ENCODE measurements around the gene CEP72.
"Not testable (repeated sequence)": the region's sequence is repeated elsewhere in the genome, so short reads cannot be mapped to it uniquely, and the experiment has no call there.

Gene CEP72

DNA sequence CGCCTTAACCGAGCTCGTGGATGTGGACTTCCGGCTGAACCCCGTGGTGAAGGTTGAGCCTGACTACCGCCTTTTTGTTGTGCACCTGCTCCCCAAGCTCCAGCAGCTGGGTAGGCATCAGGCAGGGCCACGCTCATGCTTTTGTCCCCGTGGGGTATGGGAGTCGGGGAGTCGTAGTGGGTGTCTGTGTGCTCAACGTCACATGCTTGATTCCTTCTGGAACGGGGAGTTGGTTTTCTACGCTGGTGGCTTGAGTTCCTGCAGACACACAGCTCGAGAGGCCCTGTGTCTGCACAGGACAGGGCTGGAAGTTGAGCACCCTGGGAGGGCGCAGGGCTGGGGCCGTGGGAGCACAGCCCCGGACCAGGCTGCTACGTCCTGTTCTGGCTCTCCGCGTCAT, 8.0 kb downstream of the CEP72 start:
- no peak for DNase-seq

DNA sequence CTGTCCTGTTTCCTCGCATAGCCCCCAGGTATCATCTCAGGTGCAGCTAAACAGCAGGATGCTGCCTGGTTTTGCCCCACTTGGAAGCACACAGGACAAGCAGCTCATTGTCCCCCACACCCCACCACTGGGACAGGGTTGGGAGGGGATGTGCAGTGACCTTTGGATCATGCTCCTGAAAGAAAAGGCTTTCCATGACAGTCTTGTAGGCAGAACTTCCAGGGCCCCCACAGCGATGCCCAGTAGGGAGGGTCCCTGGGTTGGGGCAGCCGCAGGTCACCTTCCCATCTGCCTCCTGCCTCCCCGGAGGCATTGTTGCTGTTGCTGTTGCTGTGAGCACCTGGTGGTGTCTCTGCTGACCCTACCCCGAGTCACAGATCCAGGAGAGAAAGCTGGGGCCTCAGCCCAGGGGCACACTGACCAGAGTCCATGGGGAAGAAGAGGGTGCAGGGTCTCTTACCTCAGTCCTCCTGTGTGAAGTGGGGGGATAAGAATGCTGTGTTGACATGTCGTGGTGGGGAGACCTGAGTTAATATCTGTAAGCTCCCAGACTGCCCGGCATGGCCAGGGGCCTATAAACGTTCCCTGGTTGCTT, 8.5 kb downstream of the CEP72 start:
- no peak for DNase-seq

DNA sequence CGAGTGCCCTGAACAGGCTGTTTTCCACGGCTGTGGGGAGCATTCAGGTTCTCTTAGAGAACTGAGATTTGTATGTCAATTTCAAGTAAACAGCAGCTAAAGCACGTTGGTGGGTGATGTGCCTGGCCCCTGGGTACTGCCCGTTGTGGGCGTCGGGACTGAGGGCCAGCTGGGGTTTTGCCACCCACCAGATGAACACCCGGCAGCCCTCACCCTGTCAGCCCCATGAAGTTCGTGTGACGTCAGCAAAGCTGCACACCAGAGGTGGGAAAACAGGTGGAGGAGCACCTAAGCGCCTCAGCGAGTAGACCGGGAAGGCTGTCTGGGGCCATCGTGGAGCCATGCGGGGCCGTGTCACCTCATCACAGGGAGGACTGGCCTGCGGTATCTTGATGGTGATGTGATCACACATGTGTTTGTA, 9.2 kb downstream of the CEP72 start:
- no peak for DNase-seq

DNA sequence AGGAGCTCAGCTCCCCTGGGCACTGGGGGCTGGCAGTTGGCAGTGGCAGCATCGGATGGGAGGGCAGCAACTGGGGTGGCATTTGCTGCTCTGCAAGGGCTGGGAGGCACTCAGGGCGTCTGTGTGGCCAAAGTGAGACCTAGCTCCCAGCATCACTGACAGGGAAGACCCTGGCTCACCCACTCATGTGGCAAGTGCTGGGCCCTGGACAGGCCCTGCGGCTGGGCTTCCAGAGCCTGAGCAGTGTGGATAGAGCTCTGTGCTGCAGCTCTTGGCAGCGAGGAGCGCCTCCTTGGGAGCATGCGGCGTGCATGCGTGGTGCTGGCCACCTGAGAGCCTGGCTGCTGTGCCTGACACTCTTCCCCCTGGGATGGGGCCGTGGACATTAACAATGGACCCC, 10.2 kb downstream of the CEP72 start:
- no peak for DNase-seq

DNA sequence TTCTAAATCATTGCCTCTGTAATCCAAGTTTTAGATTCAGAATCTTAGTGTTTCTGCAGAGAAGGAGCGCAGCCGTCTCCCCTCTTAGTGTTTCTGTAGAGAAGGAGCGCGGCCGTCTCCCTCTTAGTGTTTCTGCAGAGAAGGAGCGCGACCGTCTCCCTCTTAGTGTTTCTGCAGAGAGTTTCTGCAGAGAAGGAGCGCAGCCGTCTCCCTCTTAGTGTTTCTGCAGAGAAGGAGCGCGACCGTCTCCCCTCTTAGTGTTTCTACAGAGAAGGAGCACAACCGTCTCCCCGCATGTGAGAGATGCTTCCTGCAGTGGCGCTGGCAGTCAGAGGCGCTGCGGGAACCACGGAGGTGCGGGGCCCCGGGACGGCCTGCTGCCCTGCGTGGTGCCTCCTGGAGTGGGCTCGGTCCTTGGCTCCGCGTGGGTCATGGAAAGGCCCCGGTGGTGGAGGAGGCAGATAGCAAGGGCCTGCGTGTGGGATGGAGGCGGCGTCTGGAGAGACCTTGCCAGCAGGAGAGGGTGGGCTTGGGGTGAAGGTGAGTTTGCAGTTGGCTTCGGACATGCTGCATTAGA, 10.9 kb downstream of the CEP72 start:
- no peak for DNase-seq

DNA sequence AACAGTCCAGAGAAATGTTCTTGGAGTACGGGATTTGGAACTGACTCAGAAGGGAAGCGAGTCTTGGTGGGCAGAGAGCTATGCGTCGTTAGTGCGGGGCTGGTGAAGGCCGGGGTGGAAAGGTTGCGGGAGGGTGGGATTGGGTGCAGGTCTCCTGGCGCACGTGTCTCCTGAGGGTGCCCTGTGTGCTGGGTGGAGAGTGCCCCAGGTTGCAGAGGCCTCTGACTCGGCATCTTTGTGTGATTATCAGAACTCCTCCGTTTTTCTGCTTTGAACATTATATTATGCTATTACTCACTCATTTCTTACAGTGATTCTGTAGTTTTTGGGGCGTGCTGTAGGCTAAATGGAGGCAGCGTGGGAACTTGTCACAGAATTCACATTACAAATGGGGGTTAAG, 11.4 kb downstream of the CEP72 start:
- no peak for DNase-seq

DNA sequence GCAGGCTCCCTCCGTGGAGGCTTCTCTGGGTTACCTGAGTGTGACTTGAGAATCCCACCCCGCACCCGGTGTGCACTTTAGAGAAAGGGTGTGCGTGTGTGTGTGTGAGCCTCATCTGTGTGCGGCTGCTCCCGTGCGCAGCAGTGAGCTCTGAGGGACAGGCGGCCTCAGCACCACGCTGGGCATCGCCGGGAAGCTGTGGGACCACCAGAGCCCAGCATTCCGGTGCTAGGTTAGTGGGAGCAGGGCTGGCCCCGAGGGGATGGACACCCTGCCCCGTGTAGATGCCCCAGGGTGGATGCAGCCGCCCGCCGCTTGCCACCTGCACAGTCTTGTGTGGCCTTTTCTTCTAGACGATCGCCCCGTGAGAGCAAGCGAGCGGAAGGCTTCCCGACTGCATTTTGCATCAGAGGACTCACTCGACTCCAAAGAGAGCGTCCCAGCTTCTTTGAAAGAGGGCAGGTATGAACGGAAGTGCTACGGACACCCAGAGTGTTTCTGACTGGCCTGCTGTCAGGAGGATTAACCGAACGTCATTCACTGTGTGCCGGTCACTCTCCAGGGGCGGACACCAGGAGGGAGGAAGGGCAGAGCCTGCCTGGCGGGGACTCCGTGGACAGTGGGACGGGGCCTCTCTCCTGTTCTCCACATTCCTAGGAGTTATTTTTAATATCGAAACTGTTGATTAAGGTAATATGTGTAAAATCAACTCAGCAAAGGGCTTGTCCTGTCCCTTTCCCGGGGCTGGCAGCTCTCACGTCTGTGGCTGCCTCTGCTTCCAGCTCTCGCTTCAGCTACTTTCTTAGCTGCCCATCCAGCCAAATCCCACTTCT, 12.2 kb downstream of the CEP72 start:
- no peak for DNase-seq

DNA sequence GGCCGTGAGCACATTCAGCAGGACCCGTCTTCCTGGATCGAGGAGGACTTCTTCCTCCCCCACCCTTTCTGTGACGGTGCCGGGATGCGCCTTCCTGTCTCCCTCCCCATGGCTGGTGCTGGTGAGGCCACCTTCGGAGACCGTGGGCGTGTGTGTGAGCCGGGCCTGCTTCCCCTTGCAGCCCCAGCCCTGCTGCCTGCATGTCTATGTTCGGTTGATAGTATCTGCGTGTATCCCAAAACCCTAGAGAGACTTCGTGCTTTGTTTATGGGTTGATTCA, 12.8 kb downstream of the CEP72 start:
- DNase-seq, result no peak

DNA sequence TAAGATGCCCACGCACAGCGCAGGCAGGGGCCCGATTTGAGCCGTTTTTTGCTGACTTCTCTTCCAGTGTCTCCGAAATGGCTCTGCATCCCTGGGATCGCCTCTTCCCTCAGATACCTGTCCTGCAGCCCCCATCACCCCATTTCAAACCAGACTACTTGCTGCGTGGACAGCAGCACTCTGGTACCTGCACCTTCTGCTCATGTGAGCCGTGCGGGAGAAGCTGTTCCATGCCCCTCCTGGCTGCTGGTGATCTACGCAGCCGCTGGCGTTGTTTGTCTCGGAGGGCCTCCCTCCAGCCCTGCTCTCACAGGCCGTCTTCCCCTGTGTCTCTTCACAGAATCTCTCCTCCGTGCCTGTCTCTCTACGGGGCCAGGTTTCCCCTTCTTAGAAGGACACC, 13.4 kb downstream of the CEP72 start:
- DNase-seq, result no peak

DNA sequence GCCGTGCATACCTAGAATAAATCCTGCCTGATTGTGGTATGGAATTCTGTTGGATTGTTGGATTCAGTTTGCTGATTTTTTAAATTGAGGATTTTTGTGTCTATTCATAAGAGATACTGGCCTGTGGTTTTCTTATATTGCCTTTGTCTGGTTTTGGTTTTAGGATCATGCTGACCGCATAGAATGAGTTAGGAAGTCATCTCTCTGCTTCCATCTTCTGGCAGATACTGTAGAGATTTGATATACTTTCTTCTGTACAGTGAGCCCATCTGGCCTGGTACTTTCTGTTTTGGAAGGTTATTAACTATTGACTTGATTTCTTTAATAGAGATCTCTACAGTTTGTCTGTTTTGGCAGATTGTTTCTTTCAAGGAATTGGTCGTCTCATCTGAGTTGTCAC, 14.7 kb downstream of the CEP72 start:
- DNase-seq, result no peak

DNA sequence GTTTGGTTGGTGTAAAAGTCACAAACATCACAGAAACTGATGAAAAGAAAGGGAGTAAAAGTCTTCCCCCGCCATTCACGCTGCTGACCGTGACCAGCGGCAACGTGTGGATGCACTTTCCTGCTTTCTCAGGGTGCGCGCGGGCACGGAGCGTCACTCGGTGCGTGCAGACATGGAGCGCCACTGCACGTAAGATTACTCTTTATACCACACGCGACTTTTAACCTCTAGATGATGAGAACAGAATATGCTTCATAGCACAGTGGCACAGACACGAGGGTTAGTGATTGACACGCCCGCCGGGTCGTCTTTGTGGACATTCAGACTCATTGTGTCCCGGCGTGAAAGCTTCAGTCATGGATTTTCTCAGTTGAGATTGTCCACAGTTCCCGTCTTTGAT, 15.7 kb downstream of the CEP72 start:
- DNase-seq, result no peak

DNA sequence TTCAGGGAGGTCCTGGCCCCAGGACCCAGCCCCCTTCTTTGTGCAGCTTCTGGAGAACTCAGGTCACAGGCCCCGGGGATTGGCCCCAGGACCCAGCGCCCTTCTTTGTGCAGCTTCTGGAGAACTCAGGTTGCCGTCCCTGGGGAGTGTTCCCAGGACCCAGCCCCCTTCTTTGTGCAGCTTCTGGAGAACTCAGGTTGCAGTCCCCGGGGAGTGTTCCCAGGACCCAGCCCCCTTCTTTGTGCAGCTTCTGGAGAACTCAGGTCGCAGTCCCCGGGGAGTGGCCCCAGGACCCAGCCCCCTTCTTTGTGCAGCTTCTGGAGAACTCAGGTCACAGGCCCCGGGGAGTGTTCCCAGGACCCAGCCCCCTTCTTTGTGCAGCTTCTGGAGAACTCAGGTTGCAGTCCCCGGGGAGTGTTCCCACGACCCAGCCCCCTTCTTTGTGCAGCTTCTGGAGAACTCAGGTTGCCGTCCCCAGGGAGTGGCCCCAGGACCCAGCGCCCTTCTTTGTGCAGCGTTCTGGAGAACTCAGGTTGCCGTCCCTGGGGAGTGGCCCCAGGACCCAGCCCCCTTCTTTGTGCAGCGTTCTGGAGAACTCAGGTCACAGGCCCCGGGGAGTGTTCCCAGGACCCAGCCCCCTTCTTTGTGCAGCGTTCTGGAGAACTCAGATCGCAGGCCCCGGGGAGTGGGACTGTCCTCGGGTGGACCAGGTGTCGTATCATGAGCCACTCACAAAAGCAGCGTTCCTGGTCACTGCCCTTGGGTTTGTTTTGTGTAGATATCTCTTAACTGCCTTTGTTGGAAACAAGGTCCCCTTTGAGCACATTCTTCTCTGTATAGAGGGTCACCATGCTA, 16.4 kb downstream of the CEP72 start:
- DNase-seq, result not testable (repeated sequence)

DNA sequence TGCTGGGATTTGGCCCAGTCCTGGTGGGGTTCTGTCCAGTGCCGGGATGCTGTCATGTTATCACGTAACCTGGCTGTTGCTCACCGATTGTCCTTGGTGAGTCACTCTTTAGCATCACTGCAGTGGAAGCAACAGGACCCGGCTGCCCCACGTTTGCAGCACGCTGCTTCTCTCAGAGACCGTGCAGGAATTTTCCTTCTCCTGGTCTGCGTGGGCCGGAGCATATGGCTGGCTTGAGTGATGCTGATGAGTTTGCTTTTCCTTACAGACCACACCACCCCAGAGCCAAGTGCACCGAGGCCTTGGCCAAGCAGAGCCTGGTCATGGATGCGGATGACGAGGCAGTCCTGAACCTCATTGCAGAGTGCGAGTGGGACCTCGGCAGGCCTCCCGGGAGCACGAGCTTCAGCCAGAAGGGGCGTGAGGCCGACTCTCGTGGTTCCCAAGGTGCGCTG, 21.4 kb downstream of the CEP72 start:
- DNase-seq, result no peak

DNA sequence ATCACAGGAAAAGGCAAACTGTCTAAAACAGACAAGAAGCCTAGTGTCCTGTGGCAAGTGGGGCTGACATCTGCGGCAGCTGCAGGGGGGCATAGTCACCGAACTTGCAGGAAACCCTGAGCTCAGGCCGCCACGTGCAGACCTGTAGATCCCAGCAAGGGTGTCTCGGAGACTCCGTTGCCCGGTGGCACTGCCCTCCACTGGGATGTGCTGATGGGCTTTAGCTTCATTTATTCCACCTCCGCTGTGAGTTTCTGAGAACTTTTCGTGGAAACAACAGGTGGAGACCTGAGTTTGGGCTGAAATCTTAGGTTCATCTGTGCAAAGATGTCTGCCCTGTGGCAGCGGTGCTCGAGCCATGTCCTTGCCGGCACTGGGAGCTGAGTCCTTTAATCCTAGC, 22.1 kb downstream of the CEP72 start:
- no peak for DNase-seq

DNA sequence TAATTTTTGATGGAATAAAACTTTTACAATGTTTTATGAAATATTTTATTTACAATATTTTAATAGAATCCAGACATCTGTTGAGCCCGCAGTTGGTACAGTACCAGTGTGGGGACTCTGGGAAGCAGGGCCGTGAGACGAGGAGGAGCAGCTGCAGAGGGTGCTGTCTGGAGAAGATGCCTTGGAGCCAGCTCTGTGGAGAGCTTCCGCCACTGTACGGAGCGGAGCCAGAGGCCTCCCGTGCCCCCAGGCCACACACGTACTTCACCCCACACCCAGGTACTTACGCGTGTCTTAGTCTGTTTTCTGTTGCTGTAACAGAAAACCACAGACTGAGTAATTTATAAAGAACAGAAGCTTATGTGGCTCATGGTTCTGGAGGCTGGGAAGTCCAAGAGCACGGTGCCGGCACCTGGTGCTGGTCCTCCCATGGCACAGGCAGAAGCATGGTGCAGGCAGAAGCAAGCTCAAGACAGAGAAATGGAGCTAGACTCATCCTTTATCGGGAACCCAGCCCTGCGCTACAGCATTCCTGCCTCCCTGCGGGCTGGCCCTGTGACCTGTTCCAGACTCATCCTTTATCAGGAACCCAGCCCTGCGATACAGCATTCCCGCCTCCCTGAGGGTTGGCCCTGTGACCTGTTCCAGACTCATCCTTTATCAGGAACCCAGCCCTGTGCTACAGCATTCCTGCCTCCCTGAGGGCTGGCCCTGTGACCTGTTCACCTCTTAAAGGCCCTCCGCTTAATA, 23.3 kb downstream of the CEP72 start:
- DNase-seq, result no peak

DNA sequence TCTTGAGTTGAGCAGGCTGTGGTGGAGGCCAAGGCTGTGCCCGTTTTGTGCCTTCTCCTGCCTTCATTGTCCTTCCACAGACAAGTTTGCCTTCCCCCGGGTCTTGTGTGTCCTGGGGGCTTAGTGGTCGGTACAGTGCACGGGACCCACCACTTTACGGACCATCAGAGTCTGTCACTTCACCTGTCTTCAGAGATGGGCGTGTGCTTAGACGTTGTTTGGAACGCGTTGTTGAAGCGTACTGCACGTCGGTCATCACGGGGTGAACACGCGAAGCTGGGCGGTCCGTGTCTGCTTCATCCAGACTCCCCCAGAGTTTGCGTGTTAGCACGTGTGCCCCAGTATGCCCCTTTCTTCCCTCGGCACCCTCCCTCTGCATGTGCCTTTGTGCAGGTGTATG, 24.8 kb downstream of the CEP72 start:
- no peak for DNase-seq

DNA sequence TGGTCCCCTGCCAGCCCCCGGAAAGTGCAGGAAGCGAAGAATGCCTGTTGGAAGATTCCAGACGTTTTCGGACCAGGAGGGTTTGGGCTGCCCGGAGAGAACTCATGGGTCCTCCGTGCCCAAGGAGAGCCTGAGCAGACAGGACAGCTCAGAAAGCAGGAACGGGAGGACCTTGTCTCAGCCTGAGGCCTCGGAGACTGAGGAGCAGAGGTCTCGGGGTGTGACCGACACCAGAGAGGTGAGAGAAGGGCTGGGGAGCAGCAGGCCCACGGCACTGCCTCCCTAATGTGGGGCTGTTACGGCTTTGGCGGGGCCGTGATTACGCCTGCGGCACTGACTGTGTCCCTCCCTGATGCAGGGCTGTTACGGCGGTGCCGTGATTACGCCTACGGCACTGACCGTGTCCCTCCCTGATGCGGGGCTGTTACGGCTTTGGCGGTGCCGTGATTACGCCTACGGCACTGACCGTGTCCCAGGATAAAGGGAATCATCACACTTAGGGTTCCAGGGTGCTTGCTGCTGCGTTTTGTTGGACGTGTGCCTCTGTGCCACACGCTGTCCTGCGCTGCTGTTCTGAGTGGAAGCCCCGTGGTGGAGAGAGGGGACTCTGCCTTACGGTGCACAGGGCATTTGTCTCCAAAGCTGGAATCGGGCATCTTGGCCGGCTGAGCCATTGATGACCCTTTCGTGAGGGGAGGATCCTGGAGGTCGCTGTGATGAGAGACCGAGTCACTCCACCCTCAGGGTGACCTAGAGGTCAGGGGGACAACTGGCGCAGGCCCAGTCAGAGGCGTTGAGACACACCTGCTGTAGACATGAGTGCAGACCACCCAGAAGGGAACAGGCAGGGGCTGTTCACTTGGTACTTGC, 25.7 kb downstream of the CEP72 start:
- DNase-seq, result no peak

DNA sequence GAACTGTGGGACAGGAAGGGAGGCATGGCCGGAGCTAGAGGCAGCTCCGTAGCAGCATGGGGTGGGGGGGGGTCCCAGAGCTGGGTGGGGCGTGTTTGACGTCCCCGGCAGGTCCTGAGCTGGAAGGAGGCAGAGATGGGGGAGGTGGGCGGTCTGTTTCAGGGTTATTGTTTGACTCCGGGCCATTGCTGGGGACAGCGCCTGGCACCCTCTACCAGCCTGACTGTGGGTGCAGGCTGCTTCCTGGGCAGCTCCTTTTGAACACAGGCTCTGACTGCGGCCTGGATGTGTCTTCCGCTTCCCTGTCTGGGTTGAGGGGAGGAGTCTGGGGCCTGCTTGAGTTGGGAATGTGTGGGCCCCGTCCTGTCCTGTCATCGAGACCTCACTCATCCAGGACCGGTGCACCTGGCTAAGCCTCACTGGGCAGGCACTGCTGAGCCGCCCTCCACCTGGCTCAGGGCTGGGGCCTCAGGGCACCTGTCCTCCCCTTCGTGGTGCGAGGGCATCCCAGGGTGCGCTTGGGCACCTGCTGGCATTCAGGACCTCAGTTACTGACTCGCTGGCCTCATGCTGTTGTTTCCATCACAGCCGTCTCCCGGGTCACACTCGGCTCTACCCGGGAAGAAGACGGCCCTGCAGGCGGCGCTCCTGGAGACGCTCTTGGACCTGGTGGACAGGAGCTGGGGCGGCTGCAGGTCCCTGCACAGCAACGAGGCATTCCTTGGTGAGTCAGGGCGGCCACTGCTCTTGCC, 26.5 kb downstream of the CEP72 start:
- no peak for DNase-seq

DNA sequence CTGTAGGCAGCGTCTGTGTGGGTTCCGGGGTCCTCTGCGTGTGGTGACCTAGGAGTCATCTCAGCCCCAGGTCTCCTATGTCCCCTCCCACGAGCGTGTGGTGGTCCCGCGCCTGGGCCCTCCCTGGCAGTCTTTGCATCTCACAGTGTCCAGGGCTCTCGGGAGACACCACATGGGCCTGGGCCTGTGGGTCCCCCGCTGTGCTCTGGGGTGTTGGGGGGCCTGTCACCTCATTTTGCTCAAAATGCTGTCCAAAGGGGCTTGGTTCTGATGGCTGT, 27.1 kb downstream of the CEP72 start:
- no peak for DNase-seq

DNA sequence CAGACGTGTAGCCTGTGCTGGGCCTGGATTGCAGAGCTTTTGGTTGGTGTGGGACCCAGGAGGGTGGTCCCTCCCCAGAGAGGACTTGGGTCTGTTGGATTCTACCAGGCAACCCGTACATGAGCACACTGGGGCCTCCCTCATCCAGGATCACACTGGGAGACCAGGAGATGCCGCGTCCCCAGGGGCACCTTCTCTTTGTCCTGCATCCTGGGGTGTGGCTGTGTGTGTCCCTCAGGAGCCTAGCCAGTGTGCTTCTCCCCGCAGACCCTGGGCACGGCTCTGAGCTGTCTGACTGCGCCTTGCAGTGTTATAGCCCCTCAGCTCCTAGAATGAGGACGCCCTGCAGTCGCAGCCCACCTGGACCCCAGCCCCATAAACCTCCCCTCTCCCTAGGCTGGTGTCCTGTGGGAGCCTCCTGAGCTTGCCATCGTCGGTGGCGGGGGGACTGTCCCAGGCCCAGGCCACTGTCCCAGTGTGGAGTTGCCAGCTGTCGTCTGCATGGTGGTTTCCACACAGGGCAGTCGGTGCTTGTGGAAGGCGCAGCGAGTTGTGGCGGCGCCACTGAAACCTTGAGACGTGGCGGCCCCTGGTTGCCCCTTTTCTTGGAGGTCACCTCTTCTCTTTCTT, 27.6 kb downstream of the CEP72 start:
- DNase-seq, result no peak

Measured in DMS153 (cell line).